GM20000 (cell line): ENCODE measurements around the gene TRIM40.

Experiments
- DNase-seq: peaks from one replicate; pipeline ENCODE4 v3.0.0; 2012; ENCODE audit warnings: low spot score
- CTCF ChIP-seq: IDR thresholded peaks from 2 replicates; pipeline ENCODE4 v1.5.1; 2012; ENCODE audit warnings: mild to moderate bottlenecking, control low read depth; ENCODE audit errors: extremely low read depth, missing control alignments

TRIM40 gene

GRCh38 chr6:30192076-30192475 is 56.1 kb downstream of the TRIM40 start:
- no peak for TF ChIP-seq CTCF
- no peak for DNase-seq

- DNase-seq = no peak
- no peak for TF ChIP-seq CTCF
Observed at GRCh38 chr6:30194797-30195690, 59.1 kb downstream of the TRIM40 start.

GRCh38 chr6:30195951-30196350 is 60.0 kb downstream of the TRIM40 start:
- no peak for TF ChIP-seq CTCF

GRCh38 chr6:30196376-30196775 is 60.4 kb downstream of the TRIM40 start:
- no peak for DNase-seq
- TF ChIP-seq CTCF = no peak

More at GRCh38 chr6:30195951-30196350, 60.0 kb downstream of the TRIM40 start:
- no peak for DNase-seq
